HAP-1 (cell line): ENCODE measurements around the gene STARD5.

ENCODE experiments used
- DNase-seq, 2 experiments: peaks; one replicate each; pipeline ENCODE4 v3.0.0-alpha.2; 2016 to 2020; ENCODE audit warnings: low spot score in 2 of 2
- H3K27me3 ChIP-seq: fragments of 250-450 bp; sonication (Bioruptor Pico); 2 replicates; pipeline ENCODE4 v1.5.1; 2020; ENCODE audit warnings: low read depth, mild to moderate bottlenecking, moderate library complexity
- H3K36me3 ChIP-seq: fragments of 250-450 bp; sonication (Bioruptor Pico); replicated peaks from 2 replicates; pipeline ENCODE4 v1.5.1; 2020; ENCODE audit warnings: mild to moderate bottlenecking
- H3K4me1 ChIP-seq: fragments of 250-450 bp; sonication (Bioruptor Pico); 2 replicates; pipeline ENCODE4 v1.5.1; 2020; ENCODE audit warnings: mild to moderate bottlenecking
- H3K4me3 ChIP-seq: fragments of 250-450 bp; sonication (Bioruptor Pico); 2 replicates; pipeline ENCODE4 v1.5.1; 2020; ENCODE audit warnings: mild to moderate bottlenecking, moderate library complexity
- H3K9me3 ChIP-seq: fragments of 250-450 bp; sonication (Bioruptor Pico); 2 replicates; pipeline ENCODE4 v1.5.1; 2020; ENCODE audit warnings: mild to moderate bottlenecking, moderate library complexity
- in situ Hi-C: fragments of 300-500 bp; cut with MboI; formaldehyde crosslinking; loops from 3 replicates; pipeline ENCODE4 v1.14.3; 2020; ENCODE audit warnings: low sequenced_read_pairs, inconsistent platforms, mixed read lengths

STARD5 gene, protein sequence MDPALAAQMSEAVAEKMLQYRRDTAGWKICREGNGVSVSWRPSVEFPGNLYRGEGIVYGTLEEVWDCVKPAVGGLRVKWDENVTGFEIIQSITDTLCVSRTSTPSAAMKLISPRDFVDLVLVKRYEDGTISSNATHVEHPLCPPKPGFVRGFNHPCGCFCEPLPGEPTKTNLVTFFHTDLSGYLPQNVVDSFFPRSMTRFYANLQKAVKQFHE

DNA sequence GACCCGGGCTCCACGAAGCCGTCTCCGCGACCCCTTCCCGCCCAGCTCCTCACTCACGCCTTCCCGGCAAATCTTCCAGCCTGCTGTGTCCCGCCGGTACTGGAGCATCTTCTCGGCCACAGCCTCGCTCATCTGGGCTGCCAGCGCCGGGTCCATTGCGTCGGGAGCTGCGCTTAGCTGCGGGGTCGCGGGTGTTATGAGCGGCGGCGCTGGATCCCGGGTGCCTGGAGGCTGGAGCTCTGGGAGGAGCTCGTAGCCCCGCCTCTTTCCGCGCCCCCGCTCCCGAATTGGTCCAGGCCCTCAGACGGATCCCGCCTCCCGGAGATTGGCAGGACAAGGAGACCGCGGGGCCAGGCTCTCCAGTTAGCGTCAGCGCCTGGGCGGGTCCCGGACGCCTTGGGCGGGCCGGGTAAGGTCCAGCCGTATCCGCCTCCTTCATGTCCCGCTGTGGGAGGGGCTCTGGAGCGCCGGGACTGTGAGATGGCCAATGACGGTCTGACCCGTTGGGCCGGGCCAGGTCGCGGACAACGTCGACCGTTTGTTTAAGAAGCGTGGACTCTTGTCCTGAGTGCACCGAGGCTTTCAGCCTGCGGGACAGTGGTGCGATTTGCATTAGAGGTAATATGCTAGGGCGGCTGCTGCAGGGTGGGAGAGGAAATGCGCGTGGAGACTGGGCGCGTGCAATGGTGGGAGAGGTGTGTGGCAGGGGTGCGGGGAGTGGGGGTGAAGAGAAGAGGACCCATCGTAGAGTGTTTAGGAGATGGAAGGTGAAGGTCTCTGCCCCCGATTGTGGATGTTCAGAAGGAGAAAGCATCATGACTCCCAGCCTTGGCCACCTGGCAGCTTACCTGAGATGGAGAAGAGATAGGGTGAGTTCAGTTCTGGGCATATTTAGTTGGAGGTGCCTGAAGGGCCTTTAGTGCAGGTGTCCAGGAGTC is at the start of gene STARD5:
Gene STARD5, minus strand, starts transcription at position 198 of the 938 bp plus-strand sequence. Its CDS starts 42 bp downstream, at position 156.
- H3K27me3 ChIP-seq = no peaks in the 10 kb centered on the region
- no peaks in the 10 kb centered on the region; the same call in 1 of the 2 replicates for H3K4me1 ChIP-seq
- H3K36me3 ChIP-seq = no peaks in the 10 kb centered on the region
- H3K9me3 ChIP-seq = no peaks in the 10 kb centered on the region
- in situ Hi-C loops = no loop called here
- DNase-seq = peak; percentile 100
- peak within 1 kb of the TSS; percentile 65 for H3K4me3 ChIP-seq

DNA sequence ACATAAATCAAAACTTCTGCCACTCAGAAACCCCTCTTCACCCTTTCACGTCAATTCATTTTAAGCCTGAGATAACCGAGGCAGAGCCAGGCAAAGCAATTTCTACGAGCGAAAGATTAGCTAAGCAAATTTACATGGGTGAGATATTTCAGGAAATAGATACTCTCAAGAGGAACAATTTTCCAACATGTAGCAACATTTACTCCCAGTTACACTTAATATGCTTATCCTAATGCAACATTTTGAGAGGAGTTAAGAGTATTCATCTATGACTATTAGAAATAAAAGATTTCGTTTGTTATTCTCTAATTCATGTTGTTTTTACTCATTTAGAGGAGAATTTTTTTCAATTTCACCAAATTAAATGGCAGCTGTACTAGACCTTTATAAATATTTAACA is 49.2 kb upstream of the STARD5 start:
- in situ Hi-C loops = no loop called here

DNA sequence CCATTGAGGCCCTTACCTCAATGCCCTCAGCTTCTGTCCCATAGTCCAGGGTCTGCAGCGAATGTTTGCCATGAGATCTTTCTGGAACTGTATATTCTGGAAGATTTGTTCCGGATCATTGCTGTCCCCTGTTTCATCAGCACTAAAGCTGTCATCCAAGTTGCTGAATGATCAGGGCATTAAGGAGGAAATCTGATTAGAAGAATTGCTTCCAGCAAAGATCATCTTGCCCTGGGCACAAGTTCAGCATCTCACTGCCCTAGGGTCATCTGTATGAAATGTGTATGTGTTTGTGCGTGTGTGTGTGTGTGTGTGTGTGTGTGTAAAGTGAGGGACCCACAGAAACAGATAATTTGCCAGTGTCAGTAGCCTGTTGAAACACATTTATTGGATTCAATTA is 48.6 kb upstream of the STARD5 start:
- DNase-seq = no peak
- Histone ChIP-seq H3K4me1 (no peaks in the 10 kb centered on the region), H3K9me3 (no peaks in the 10 kb centered on the region), H3K36me3 (no peaks in the 10 kb centered on the region), H3K4me3 (no peak overlapping the region), H3K27me3 (peaks cover 17% of the 10 kb centered on the region)
- in situ Hi-C loops = no loop called here

More for the DNA sequence above, 49.2 kb upstream of the STARD5 start:
- H3K9me3 ChIP-seq = no peaks in the 10 kb centered on the region
- H3K27me3 ChIP-seq = peaks cover 17% of the 10 kb centered on the region
- H3K36me3 ChIP-seq = no peaks in the 10 kb centered on the region
- H3K4me1 ChIP-seq = no peaks in the 10 kb centered on the region
- no peak for DNase-seq
- H3K4me3 ChIP-seq = no peak overlapping the region

DNA sequence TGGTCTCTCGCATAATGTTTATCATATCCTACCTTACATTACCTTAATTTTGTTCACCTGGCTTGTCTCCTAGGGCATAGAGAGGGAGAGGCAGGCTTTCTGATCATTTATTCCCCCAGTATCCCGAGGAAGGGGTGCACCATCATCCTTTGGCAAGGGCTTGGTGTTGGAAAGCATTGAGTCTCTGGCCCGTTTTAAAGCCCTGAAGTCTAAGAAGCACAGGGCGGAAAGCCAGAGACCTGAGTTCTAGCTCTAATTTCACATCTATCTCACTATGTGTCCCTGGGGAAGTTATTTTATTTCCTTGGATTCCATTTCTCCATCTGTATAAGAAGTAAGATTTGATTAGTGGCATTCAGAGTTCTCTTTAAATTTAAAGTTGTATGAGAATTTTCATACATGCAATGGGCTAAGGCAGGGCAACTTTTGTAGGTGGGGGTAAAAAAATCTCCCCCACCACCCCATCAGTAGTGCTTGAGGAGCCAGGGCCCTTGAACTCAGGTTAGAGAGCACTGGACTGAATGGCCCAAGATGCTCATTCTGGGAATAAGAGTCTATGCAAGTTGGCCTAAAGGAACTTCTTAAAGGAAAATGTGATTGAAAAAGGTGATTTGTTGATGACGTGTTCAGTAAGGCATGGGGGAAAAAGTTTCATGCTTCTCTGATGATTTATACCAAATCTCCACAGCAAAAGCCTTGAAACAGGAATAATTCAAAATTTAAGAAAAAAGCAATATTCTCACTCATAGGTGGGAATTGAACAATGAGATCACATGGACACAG is 40.0 kb upstream of the STARD5 start:
- no peak for DNase-seq
- Histone ChIP-seq H3K27me3 (peaks cover 17% of the 10 kb centered on the region), H3K4me1 (no peaks in the 10 kb centered on the region), H3K36me3 (no peaks in the 10 kb centered on the region), H3K9me3 (peaks cover 2% of the 10 kb centered on the region; the same call in 1 of the 2 replicates), H3K4me3 (no peak overlapping the region)
- in situ Hi-C loops = no loop called here

DNA sequence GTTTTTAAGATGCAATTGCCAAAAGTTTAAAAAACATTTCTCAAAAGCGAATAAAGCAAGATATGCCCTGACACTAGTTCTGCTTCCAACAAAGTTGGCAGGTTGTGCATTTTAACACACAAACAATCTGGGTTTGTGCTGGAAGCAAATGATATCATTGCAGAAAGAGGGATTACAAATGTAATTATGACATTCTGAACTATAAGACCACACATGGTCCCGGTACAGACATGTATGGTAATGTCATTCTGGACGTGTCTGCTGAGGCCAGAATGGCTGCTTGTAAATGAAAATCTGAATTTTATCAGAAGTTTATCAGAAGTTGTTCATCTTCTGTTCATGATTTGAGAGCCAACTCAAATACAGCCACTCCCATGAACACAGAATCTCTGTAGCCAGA is 39.3 kb upstream of the STARD5 start:
- in situ Hi-C loops = no loop called here
- no peaks in the 10 kb centered on the region for H3K4me1 ChIP-seq
- H3K27me3 ChIP-seq = peaks cover 17% of the 10 kb centered on the region
- no peak overlapping the region for H3K4me3 ChIP-seq
- DNase-seq = no peak
- H3K9me3 ChIP-seq = peaks cover 2% of the 10 kb centered on the region; the same call in 1 of the 2 replicates
- H3K36me3 ChIP-seq = no peaks in the 10 kb centered on the region

DNA sequence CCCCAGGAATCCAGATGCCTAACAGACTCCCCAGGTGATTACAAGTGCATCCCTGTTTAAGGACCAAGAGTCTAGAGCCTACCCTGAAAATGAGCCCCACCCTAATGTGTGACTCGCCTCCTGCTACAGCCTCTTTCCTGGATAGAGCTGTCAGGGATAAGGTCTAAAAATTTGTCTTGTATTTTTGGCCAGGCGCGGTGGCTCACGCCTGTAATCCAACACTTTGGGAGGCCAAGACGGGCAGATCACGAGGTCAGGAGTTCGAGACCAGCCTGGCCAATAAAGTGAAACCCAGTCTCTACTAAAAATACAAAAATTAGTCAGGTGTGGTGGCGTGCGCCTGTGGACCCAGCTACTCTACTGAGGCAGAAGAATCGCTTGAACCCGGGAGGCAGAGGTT is 38.8 kb upstream of the STARD5 start:
- no peak for DNase-seq
- no peak overlapping the region for H3K4me3 ChIP-seq
- H3K27me3 ChIP-seq = peaks cover 17% of the 10 kb centered on the region
- H3K9me3 ChIP-seq = peaks cover 2% of the 10 kb centered on the region; the same call in 1 of the 2 replicates
- in situ Hi-C loops = no loop called here
- H3K36me3 ChIP-seq = no peaks in the 10 kb centered on the region
- no peaks in the 10 kb centered on the region for H3K4me1 ChIP-seq

DNA sequence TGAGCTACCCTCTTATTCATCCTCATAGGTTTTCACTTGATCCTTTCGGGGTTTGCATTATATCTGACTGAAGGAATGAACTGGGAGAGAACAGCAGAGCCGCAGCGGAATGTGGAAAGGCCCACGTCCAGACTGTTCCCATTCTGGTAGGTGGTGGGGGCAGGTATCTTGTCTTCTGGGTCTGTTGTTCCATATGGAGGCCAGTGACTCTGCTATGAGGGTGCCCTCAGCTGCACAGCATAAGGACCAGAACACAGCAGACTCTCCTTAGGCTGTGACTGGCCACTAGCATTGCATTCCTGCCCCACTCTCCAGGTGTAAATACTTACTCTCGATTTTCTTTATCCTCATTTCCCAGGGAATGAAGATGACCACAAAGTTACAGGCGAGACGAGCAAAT is 38.0 kb upstream of the STARD5 start:
- no peaks in the 10 kb centered on the region for H3K4me1 ChIP-seq
- no peaks in the 10 kb centered on the region for H3K36me3 ChIP-seq
- peaks cover 2% of the 10 kb centered on the region; the same call in 1 of the 2 replicates for H3K9me3 ChIP-seq
- peaks cover 17% of the 10 kb centered on the region for H3K27me3 ChIP-seq
- H3K4me3 ChIP-seq = no peak overlapping the region
- in situ Hi-C loops = no loop called here
- no peak for DNase-seq

DNA sequence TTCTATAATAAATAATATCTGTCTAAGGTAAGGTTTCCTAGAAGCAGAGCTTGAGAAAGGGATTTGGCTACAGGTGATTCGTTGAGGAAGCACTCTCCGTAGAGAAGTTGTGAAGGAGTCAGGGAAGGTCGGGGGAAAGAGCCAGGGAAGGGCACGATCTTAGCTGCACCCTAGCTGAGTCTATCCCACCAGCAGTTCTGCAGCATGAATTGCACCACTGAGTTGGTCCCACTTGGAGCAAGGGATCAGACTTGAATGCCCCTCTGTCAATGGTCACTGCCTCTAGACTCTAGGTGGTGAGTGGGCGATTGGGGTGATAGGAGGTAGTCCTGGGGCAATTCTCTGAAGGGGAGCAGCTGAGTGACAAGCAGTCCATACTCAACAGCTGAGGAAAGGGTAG is 36.5 kb upstream of the STARD5 start:
- DNase-seq = no peak
- peaks cover 2% of the 10 kb centered on the region; the same call in 1 of the 2 replicates for H3K9me3 ChIP-seq
- H3K27me3 ChIP-seq = peaks cover 17% of the 10 kb centered on the region
- no peaks in the 10 kb centered on the region for H3K36me3 ChIP-seq
- H3K4me1 ChIP-seq = no peaks in the 10 kb centered on the region
- in situ Hi-C loops = no loop called here
- no peak overlapping the region for H3K4me3 ChIP-seq

DNA sequence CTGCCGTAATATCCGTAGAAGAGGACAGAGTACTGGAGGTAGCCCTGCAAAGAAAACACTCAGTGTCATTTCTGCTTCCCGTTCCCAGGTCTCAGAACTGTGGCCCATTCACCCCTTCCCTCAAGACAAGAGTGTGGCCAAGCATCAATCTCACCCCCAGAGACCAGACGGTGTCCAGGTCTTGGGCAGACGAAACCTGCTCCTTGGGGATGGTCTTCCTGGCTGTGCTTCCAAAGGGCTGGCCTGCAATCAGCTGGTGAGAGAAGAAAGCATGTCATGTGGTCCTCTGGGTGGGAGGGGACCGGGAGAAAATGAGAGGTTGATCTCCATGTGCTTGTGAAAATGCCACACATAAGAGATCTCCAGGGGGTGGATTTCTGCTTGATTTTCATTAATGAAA is 34.3 kb upstream of the STARD5 start:
- no peaks in the 10 kb centered on the region for H3K4me1 ChIP-seq
- in situ Hi-C loops = no loop called here
- no peak overlapping the region for H3K4me3 ChIP-seq
- H3K36me3 ChIP-seq = no peaks in the 10 kb centered on the region
- no peak for DNase-seq
- peaks cover 21% of the 10 kb centered on the region for H3K27me3 ChIP-seq
- H3K9me3 ChIP-seq = peaks cover 2% of the 10 kb centered on the region; the same call in 1 of the 2 replicates

DNA sequence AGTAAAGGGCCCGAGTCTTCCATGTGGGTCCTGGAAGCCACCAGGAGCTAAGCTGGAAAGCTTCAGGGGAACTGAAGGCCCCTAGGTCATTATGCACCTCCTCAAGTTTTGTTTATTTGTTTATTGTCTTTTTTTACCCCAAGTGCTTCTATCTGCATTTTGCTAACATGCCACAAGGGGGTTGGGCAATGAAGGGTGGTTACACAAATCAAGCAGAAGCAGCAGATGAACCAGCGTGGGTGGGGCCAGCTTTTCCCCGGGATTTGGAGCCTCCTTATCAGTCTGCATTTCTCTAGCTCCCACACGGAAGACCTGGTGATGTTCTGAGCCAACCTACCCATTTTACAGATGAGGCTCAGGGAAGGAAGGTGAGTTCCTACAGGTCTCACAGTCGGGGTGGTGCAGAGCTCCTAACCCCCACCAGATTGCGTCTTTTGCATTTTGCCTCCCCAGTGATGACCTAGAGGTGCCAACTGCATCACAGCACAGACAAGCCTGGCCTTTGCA is 33.3 kb upstream of the STARD5 start:
- peaks cover 23% of the 10 kb centered on the region for H3K27me3 ChIP-seq
- no peak for DNase-seq
- no peak overlapping the region for H3K4me3 ChIP-seq
- H3K9me3 ChIP-seq = peaks cover 2% of the 10 kb centered on the region; the same call in 1 of the 2 replicates
- no peaks in the 10 kb centered on the region for H3K36me3 ChIP-seq
- H3K4me1 ChIP-seq = no peaks in the 10 kb centered on the region
- in situ Hi-C loops = no loop called here

DNA sequence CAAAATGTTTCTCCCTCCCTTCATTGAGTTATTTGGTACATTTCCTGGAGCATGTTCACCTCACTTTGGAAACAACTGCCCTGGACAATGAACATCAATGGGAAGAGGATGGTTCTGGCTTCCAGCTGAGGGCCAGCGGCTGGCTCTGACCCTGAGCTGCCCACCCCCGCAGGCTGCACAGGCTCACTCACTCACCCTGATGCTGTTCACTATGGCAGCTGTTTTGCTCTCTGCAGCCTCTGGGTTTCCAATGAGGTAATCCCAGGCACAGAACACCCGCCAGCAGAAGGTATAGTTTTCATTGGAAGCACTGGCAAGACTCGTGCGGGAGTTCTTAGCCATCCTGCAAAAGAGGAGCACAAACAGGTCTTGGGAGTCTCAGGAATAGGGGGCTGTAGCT is 32.3 kb upstream of the STARD5 start:
- no peak for DNase-seq
- Histone ChIP-seq H3K4me1 (no peaks in the 10 kb centered on the region), H3K36me3 (no peaks in the 10 kb centered on the region), H3K4me3 (no peak overlapping the region), H3K9me3 (peaks cover 2% of the 10 kb centered on the region; the same call in 1 of the 2 replicates), H3K27me3 (peaks cover 23% of the 10 kb centered on the region)
- in situ Hi-C loops = no loop called here

DNA sequence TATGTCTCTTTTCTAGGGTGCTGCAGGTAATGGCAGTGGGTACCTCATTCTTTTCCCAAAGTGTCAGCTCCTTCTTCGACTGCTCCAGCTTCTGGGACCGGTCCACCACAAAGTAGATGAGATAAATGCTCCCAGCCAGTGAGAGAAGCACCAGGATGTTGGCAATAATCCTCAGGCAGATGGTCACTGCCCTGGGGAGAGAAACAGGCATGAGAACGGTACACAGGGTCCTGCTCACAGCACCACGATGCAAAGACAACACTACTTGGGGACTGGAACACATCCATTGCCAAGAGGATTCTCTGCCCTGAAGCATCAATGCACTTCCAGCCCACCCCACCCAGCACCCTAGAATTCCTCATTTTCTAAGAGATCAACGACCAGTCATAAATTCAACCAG is 27.7 kb upstream of the STARD5 start:
- Histone ChIP-seq H3K4me3 (no peak overlapping the region), H3K9me3 (no peaks in the 10 kb centered on the region), H3K27me3 (peaks cover 13% of the 10 kb centered on the region), H3K4me1 (no peaks in the 10 kb centered on the region), H3K36me3 (no peaks in the 10 kb centered on the region)
- in situ Hi-C loops = no loop called here
- DNase-seq = no peak

DNA sequence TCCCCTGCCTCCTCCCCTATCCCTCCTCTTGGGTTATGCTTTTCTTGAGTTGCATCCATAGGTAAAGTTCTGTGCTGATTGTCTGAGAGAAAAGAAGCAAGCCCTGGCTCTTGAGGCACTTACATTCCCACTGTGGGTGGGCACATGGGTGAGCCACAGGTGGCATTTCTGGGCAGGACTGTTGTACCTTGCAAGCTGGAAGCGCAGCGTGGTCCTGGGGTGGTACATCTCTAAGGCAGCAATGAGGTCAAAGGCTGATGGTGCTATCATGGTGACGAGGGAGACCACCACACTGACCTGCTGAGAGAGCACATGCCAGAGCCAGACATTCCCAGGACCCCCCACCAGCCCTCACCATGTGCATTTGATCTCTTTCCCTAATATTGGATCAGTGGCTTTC is 25.3 kb upstream of the STARD5 start:
- H3K27me3 ChIP-seq = peaks cover 9% of the 10 kb centered on the region
- DNase-seq = no peak
- in situ Hi-C loops = no loop called here
- H3K4me3 ChIP-seq = no peak overlapping the region
- H3K36me3 ChIP-seq = no peaks in the 10 kb centered on the region
- H3K4me1 ChIP-seq = no peaks in the 10 kb centered on the region
- H3K9me3 ChIP-seq = no peaks in the 10 kb centered on the region
